H9 (cell line): ENCODE data around the gene SHISA7. TPM values are rescaled to one million over a fixed set of nuclear protein-coding genes. Genes with fewer than 3 reads are reported as not detected.
A peak's percentile ranks its signal among the peaks of the same experiment; 100 is the strongest.

ENCODE experiments used
- DNase-seq: peaks from one replicate; pipeline ENCODE4 v3.0.0-alpha.2; 2017
- H2AFZ ChIP-seq: one replicate; pipeline ENCODE4 v1.6.1; 2013; ENCODE audit warnings: mild to moderate bottlenecking, low read length, control low read depth, moderate library complexity
- H2AK5ac ChIP-seq: 2 replicates; pipeline ENCODE4 v1.6.1; 2013; ENCODE audit warnings: low read length, control low read depth, mixed read lengths; ENCODE audit not compliant: insufficient read length
- H2BK120ac ChIP-seq: one replicate; pipeline ENCODE4 v1.6.1; 2013; ENCODE audit warnings: low read depth, mild to moderate bottlenecking, low read length, control low read depth, inconsistent platforms; ENCODE audit not compliant: poor library complexity, severe bottlenecking
- H2BK12ac ChIP-seq: 2 replicates; pipeline ENCODE4 v1.6.1; 2013; ENCODE audit warnings: low read length, control low read depth, mixed read lengths, low read depth; ENCODE audit not compliant: insufficient read length
- H2BK15ac ChIP-seq: 2 replicates; pipeline ENCODE4 v1.6.1; 2013; ENCODE audit warnings: low read depth, low read length, control low read depth
- H2BK20ac ChIP-seq: one replicate; pipeline ENCODE4 v1.6.1; 2013; ENCODE audit warnings: low read depth, mild to moderate bottlenecking, low read length, control low read depth, inconsistent platforms; ENCODE audit not compliant: poor library complexity, severe bottlenecking
- H2BK5ac ChIP-seq: 2 replicates; pipeline ENCODE4 v1.6.1; 2013; ENCODE audit warnings: low read length, control low read depth, mixed read lengths; ENCODE audit not compliant: insufficient read length
- H3K14ac ChIP-seq: 2 replicates; pipeline ENCODE4 v1.6.1; 2013; ENCODE audit warnings: low read length, control low read depth; ENCODE audit not compliant: insufficient read depth
- H3K18ac ChIP-seq: 2 replicates; pipeline ENCODE4 v1.6.1; 2013; ENCODE audit warnings: low read depth, mild to moderate bottlenecking, mixed read lengths, low read length, control low read depth; ENCODE audit not compliant: insufficient read length
- H3K23ac ChIP-seq: 2 replicates; pipeline ENCODE4 v1.6.1; 2013; ENCODE audit warnings: low read length, control low read depth, mixed read lengths, low read depth; ENCODE audit not compliant: insufficient read length
- H3K23me2 ChIP-seq: 2 replicates; pipeline ENCODE4 v1.6.1; 2013; ENCODE audit warnings: low read depth, mild to moderate bottlenecking, mixed read lengths, low read length, control low read depth; ENCODE audit not compliant: insufficient read length, poor library complexity, severe bottlenecking
- H3K27ac ChIP-seq: 2 replicates; pipeline ENCODE4 v1.5.1; 2013; ENCODE audit warnings: low read length, control low read depth, mixed read lengths, low read depth; ENCODE audit not compliant: insufficient read length
- H3K27me3 ChIP-seq: 2 replicates; pipeline ENCODE4 v1.6.1; 2013; ENCODE audit warnings: low read length, control low read depth, inconsistent platforms; ENCODE audit not compliant: insufficient read depth
- H3K4ac ChIP-seq: 2 replicates; pipeline ENCODE4 v1.6.1; 2013; ENCODE audit warnings: low read depth, mild to moderate bottlenecking, control low read depth, inconsistent platforms, low read length, moderate library complexity
- H3K4me1 ChIP-seq: 2 replicates; pipeline ENCODE4 v1.6.1; 2013; ENCODE audit warnings: low read length, control low read depth, inconsistent platforms; ENCODE audit not compliant: insufficient read depth
- H3K4me2 ChIP-seq: 2 replicates; pipeline ENCODE4 v1.6.1; 2013; ENCODE audit warnings: low read length, control low read depth, mixed read lengths; ENCODE audit not compliant: insufficient read length, insufficient read depth
- H3K56ac ChIP-seq: 2 replicates; pipeline ENCODE4 v1.6.1; 2013; ENCODE audit warnings: low read depth, mild to moderate bottlenecking, mixed read lengths, low read length, control low read depth; ENCODE audit not compliant: insufficient read length
- H3K79me1 ChIP-seq: 2 replicates; pipeline ENCODE4 v1.6.1; 2013; ENCODE audit warnings: low read depth, mild to moderate bottlenecking, moderate library complexity, low read length, control low read depth, inconsistent platforms; ENCODE audit not compliant: insufficient read depth, poor library complexity, severe bottlenecking
- H3K79me2 ChIP-seq: 2 replicates; pipeline ENCODE4 v1.6.1; 2013; ENCODE audit warnings: low read length, control low read depth, inconsistent platforms; ENCODE audit not compliant: insufficient read depth
- H3K9ac ChIP-seq: 2 replicates; pipeline ENCODE4 v1.6.1; 2013; ENCODE audit warnings: low read length, control low read depth, mixed read lengths; ENCODE audit not compliant: insufficient read length; ENCODE audit errors: extremely low read depth
- H3K9me3 ChIP-seq: one replicate; pipeline ENCODE4 v1.6.1; 2013; ENCODE audit warnings: low read depth, low read length, inconsistent platforms; ENCODE audit not compliant: control insufficient read depth
- H3T11ph ChIP-seq: one replicate; pipeline ENCODE4 v1.6.1; 2013; ENCODE audit warnings: mild to moderate bottlenecking, low read length, control low read depth, inconsistent platforms
- H4K20me1 ChIP-seq: one replicate; pipeline ENCODE4 v1.6.1; 2013; ENCODE audit not compliant: control insufficient read depth, insufficient read length, insufficient read depth
- H4K5ac ChIP-seq: 2 replicates; pipeline ENCODE4 v1.6.1; 2013; ENCODE audit warnings: low read depth, mild to moderate bottlenecking, mixed read lengths, low read length, control low read depth; ENCODE audit not compliant: insufficient read length
- H4K8ac ChIP-seq: replicated peaks from 2 replicates; pipeline ENCODE4 v1.6.1; 2013; ENCODE audit warnings: low read length, control low read depth, mixed read lengths, low read depth; ENCODE audit not compliant: insufficient read length
- H4K91ac ChIP-seq: 2 replicates; pipeline ENCODE4 v1.6.1; 2013; ENCODE audit warnings: low read depth, mild to moderate bottlenecking, moderate library complexity, mixed read lengths, low read length, control low read depth; ENCODE audit not compliant: insufficient read length
- H3K27ac Mint-ChIP-seq, 3 experiments: 2 replicates in 2 of 3; 3 replicates in 1 of 3; pipeline ENCODE4 v1.8.0; 2020 to 2021; ENCODE audit warnings: mixed read lengths in 3 of 3, mild to moderate bottlenecking in 1 of 3, moderate library complexity in 1 of 3
- H3K27me3 Mint-ChIP-seq: 2 replicates; pipeline ENCODE4 v1.8.0; 2021; ENCODE audit warnings: low read depth, mild to moderate bottlenecking, moderate library complexity, mixed read lengths
- H3K36me3 Mint-ChIP-seq, 3 experiments: 2 replicates in 2 of 3; 3 replicates in 1 of 3; pipeline ENCODE4 v1.8.0; 2020 to 2021; ENCODE audit warnings: low read depth in 3 of 3, mixed read lengths in 3 of 3; ENCODE audit not compliant: insufficient read depth in 1 of 3
- H3K4me1 Mint-ChIP-seq, 2 experiments: 2 replicates each; pipeline ENCODE4 v1.8.0; 2020; ENCODE audit warnings: mixed read lengths in 2 of 2
- H3K4me3 Mint-ChIP-seq, 2 experiments: 2 replicates in 1 of 2; 3 replicates in 1 of 2; pipeline ENCODE4 v1.8.0; 2020 to 2021; ENCODE audit warnings: mild to moderate bottlenecking in 2 of 2, mixed read lengths in 2 of 2, moderate library complexity in 1 of 2
- H3K9me3 Mint-ChIP-seq, 2 experiments: 2 replicates in 1 of 2; 3 replicates in 1 of 2; pipeline ENCODE4 v1.8.0; 2020; ENCODE audit warnings: mild to moderate bottlenecking in 2 of 2, mixed read lengths in 2 of 2, moderate library complexity in 1 of 2
- CTCF ChIP-seq: fragments of 200-600 bp; sonication (generic); conservative IDR thresholded peaks from 3 replicates; pipeline ENCODE4 v1.8.0; 2021; ENCODE audit warnings: antibody characterized with exemption, mild to moderate bottlenecking
- WGBS: extraction: QIAGEN DNeasy Blood & Tissue Kit; methylation state at CpG from one replicate; pipeline ENCODE4 v1.1.7; 2013; ENCODE audit warnings: missing lambda C conversion rate, low lambda C conversion rate, mixed read lengths; ENCODE audit not compliant: insufficient read length; ENCODE audit errors: extremely low coverage; 5-methylcytosine and 5-hydroxymethylcytosine counted together
- total RNA-seq: library from RNA; stranded (reverse); gene quantifications from 2 replicates; pipeline ENCODE4 v1.2.1, GENCODE V29; 2021

SHISA7 gene
- total RNA-seq, 1 experiment from 2014 or later, result 0.31 TPM

GRCh38 chr19:55465460-55466240 lies 22.6 kb upstream of the SHISA7 start:
- H4K8ac ChIP-seq, result no peak overlapping the region

More at GRCh38 chr19:55465460-55466240, 22.6 kb upstream of the SHISA7 start:
- Histone ChIP-seq H3K14ac (no peak overlapping the region), H2BK12ac (no peak overlapping the region), H3K23me2 (peaks cover 2% of the 10 kb centered on the region), H4K20me1 (no peaks in the 10 kb centered on the region), H3K4me2 (no peak overlapping the region), H4K5ac (no peak overlapping the region), H3K79me2 (no peaks in the 10 kb centered on the region), H3K18ac (no peak overlapping the region), H3K9me3 (no peaks in the 10 kb centered on the region), H3K23ac (no peak overlapping the region), H2BK15ac (no peak overlapping the region), H2AK5ac (no peak overlapping the region), H2BK120ac (no peak overlapping the region), H4K91ac (no peak overlapping the region), H2AFZ (no peak overlapping the region), H3K4me1 (no peaks in the 10 kb centered on the region; the same call in 1 of the 2 replicates), H3T11ph (no peak overlapping the region), H2BK5ac (no peak overlapping the region), H3K27me3 (no peaks in the 10 kb centered on the region), H2BK20ac (no peak overlapping the region), H3K56ac (no peak overlapping the region), H3K9ac (no peak overlapping the region), H3K4ac (no peak overlapping the region), H3K27ac (no peak overlapping the region), H3K79me1 (no peaks in the 10 kb centered on the region)
- TF ChIP-seq CTCF, result no peak
- peak overlapping the region in 1 of 3 experiments; percentile 52; a peak in 1 of 7 replicates for H3K27ac Mint-ChIP-seq
- H3K9me3 Mint-ChIP-seq, result peaks cover 0 to 3% of the 10 kb centered on the region in 2 experiments; a peak in 1 of 5 replicates
- H3K4me1 Mint-ChIP-seq, result peaks cover 16 to 20% of the 10 kb centered on the region in 2 experiments
- WGBS, result no CpG with 5 or more reads among the region's 11 CpGs
- DNase-seq, result no peak
- H3K4me3 Mint-ChIP-seq, result peak overlapping the region in 1 of 2 experiments; percentile 10; a peak in 1 of 5 replicates
- peaks cover 13% of the 10 kb centered on the region for H3K27me3 Mint-ChIP-seq
- peaks cover 0 to 2% (median 0%) of the 10 kb centered on the region in 3 experiments; a peak in 2 of 7 replicates for H3K36me3 Mint-ChIP-seq
